ENCODE data around the gene PTPRZ1. TPM values are rescaled to one million over a fixed set of nuclear protein-coding genes. Genes with fewer than 3 reads are reported as not detected.

PTPRZ1 gene
- polyA plus RNA-seq (ENCODE audit: insufficient read length in 4 of 4): 1 to 10 TPM; 1.2 to 6.3 (median 3.8) TPM

DNA sequence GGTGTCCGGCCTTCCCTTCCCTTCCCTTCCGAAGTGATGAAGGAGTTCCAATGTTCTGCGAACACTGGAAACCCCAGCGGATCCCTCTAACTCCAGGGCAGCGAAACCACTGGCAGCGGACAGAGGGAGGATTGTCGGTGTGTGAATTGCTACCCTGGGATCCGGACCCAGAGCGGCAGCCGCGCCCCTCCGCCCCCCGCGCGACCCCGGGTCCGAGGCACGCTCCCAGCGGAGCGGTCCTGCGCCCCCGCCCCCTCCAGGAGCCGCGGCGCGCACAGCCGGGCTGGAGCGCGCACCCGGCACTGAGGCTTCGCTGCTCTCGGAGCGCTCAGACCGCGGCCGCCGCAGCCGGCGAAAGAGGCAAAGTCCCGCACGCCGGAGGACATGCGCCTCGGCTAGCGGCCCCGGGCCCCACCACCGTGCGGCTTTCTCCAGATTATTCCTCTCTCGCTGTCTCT is at the start of gene PTPRZ1:
Gene PTPRZ1 (plus strand): TSS at position 331 of the 458 bp plus-strand sequence. CDS start 339 bp downstream, outside the sequence.
- peak in 2 of 4 donors; percentile 26 to 37 for DNase-seq (ENCODE audit: low read depth in 4 of 4, low spot score in 3 of 4)

DNA sequence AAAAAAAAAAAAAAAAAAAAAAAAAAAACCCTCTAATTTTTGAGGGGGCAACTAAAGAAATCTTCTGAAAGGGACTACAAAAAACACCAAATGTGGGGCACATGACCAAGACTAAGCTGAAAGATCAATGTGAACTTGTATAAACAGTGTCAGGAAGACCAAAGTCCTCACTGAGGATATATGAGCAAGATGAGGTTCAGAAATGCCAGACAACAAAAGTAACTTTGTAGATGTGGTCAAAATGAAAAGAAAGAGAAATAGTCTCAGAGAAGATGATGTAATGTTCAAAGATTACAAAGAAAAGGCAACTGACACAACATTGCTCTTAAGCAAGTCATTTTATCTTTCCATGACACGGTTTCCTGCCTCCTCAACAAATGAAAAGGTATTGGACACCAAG is 48.7 kb upstream of the PTPRZ1 start:
- no peak for DNase-seq (ENCODE audit: low read depth in 4 of 4, low spot score in 3 of 4)

DNA sequence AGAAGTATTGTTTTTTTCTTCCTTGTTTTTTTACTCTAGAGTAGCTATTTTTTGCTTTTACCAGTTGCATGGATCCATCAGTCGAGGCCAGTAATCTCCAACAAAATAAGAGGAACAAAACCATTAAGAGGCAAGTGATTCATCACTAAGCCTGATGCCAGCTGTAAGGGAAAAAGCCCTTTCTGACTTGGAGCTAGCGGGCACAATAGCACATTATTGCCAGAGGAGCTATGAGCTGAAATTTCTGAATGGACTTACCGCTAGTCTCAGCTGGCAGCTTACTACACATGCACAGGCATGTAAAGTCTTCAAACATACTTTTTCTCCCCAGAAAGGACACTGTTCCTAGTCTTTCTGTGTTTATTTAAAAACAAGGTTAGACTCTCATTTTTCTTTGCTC is 41.6 kb upstream of the PTPRZ1 start:
- no peak for DNase-seq (ENCODE audit: low read depth in 4 of 4, low spot score in 3 of 4)

DNA sequence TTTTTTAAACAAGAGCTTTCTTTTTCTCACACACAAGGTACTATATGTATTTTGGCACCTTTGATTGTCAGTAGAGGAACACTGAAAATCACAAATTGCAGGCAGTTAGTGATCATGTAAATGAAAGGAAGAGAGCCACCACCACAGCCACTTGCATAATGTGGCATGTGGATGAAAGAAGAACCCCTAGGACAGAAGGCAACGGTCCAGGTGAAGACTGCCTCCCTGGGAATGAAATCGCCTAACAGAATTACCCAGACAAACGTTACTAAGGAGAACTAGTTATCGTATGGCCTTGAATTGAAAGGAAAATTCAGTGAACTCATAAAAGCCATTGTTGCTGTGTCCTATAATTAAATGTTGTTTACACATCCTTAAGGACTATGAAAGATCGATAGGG is 41.2 kb upstream of the PTPRZ1 start:
- no peak for DNase-seq (ENCODE audit: low read depth in 4 of 4, low spot score in 3 of 4)

DNA sequence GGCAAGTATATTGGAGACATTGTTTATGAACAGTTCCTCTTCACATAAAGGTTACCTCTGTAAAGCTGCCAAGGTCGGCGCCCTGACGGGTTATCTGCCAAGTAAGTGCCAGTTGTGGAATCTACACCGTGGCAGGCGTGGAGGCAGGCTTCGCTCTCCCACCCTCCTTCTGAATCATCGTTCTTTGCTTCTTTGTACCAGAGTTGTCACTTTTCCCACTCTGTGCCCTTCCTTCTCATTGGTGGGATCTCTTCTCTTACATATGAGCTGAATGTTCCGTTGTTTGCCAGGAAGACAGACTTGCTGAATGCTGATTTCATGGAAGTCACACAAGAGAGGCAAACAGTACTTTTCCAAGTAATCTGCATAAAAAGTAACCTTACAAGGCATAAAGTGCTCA is 40.6 kb upstream of the PTPRZ1 start:
- DNase-seq (ENCODE audit: low read depth in 4 of 4, low spot score in 3 of 4): no peak

DNA sequence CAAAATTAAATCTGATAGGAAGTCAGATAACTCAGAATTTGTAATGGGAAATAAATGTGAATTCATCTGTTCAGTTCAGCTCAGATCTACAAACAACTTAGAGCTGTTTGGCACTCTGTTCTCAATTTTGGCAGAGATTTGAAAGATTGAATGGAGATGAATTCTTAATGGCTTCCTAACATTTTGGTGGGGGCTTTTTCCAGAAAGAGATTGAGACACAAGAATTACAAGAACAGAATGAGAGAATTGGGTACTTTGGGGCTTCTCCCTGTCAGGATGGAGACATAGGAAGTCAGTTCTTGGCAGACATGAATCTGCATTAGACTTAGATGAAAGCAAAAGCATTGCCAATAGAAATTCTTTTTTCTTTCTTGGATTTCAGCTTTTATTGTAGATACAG is 39.0 kb upstream of the PTPRZ1 start:
- DNase-seq (ENCODE audit: low read depth in 4 of 4, low spot score in 3 of 4): no peak

DNA sequence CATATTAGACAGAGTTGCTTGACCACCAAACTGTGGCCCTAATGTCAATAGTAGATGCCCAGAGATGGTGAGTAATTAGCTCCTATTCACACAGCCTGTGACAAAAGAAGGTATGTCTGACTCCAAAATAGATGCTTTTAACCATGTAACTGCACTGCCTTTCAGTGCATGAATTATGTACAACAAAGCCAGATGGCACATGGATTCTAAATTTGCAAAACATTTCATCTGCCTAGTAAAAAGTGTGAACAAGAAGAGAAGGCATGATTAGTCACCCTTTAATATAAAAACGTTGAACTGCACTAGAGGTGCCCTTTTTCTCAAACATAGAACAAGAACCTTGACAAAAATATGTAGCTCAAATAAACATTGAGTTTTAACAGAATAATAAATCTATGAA is 35.5 kb upstream of the PTPRZ1 start:
- no peak for DNase-seq (ENCODE audit: low read depth in 4 of 4, low spot score in 3 of 4)

DNA sequence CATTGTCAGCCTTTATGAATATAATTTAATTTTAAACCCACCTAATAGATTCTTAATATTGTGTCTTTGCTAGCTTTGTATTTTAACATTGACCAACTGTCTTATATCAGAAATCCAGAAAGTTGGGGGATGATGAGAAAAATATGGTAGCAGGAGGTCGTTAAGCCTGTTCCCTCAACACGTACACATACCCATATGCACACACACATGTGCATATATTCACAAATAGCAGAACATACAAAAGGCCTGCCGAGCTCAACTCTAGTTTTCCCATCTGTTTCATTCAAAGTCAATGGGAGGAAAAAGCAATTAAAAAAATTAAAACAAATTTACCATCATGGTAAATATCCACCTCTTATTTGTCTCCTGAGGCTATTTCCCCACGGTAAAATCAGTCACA is 25.9 kb upstream of the PTPRZ1 start:
- DNase-seq (ENCODE audit: low read depth in 4 of 4, low spot score in 3 of 4): no peak

DNA sequence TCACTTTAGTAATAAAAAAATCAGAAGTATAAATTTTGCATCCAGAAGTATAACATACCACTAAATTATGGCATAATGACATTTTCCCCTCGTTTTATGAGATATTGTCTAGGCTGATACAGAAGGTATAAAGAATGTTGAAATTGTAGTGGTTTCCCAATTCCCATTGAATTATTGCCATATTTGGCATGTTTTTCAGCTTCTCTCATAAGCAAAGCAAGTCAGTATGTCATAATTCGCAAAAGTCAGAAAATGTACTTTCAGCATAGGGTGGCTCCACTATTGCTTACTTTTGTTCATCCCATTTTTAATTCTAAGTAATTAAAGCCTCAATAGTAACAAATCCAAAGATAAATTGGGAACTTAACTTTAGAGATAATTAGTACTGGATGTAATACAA is 19.7 kb upstream of the PTPRZ1 start:
- no peak for DNase-seq (ENCODE audit: low read depth in 4 of 4, low spot score in 3 of 4)

DNA sequence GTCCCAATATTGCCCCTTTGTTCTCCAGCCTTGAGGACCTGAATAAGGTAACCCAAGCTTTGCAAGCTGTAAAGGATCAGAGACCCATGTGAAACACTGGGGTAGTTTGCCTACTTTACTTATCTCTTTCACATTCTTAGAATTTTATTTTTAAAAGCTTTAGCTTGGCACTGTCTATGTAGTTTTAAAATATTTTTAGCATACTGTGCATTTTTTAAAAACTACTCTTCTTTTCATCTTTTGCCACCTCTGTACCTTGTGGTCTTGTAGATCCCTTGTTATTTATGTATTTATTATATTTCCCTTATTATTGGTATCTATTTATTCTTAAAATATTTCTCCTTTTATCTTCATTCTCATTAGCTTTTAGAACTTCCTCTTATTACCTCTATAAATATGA is 12.0 kb upstream of the PTPRZ1 start:
- DNase-seq (ENCODE audit: low read depth in 4 of 4, low spot score in 3 of 4): no peak

DNA sequence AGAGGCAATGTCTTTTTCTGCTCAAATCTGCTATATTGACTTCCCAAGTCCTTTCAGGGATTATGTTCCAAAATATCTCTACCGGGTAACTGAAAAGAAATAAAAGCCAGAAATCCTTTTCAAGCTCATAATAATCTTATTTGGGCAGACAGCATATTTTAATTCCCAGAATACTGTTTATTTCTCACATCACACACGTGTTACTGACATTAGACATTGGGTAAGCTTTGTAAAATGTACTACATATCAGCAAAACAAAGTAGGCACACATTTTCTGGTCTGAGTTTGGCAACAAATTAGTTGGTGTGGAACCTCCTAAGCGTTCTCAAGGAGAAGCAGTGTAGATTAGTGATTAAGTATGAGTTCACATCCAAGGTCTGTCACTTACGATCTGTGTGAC is 10.4 kb upstream of the PTPRZ1 start:
- no peak for DNase-seq (ENCODE audit: low read depth in 4 of 4, low spot score in 3 of 4)

DNA sequence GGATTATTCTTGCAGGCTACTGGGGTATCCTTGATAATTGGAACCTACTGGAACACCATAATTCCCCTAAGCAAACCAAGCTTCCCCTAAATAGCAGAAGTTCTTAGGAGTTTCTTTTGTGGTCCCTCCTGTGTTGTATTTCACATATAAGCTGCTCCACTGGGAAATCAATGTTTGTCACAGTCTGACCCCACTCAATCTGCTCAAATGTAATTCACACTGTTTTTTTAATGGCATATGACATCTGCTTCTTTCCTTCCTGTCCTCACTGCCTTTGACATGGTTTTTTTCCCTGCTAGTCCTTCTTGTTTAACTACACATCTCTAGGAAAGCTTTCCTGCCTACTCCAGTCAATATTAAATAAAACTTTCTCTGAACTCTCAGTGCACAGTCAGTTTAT is 1.8 kb upstream of the PTPRZ1 start:
- DNase-seq (ENCODE audit: low read depth in 4 of 4, low spot score in 3 of 4): no peak

DNA sequence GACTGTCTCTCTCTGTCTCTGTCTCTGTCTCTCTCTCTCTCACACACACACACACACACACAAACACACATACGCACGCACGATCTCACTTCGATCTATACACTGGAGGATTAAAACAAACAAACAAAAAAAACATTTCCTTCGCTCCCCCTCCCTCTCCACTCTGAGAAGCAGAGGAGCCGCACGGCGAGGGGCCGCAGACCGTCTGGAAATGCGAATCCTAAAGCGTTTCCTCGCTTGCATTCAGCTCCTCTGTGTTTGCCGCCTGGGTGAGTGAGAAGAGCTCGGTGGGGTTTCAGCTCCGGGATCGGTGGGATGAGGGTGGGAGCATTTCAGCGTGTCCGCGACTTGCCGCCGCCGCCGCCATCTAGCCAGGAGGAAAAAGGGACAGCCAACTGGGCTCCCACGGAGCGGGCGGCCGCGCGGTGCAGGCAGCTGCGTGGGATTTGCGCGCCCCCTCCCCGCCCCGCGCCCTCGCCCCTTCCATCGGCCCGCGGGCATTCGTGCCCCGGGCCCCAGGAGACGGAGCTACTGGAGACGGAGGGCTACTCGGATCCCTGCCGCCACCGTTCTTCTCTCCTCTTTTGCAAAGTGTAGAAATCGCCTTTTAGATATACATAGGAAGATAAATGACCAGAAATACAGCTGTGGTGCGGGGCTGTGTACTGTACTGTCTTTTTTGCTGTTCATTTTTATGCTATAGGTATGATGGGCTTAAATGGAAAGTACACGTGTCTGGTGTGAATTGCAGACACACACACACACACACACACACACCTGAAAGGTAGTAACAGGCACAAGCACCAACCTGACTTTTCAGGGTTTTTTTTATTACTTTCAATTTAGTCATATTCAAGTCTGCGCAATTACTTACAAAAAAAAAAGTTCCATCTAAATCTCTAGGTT is 581 bp downstream of the PTPRZ1 start:
- DNase-seq (ENCODE audit: low read depth in 4 of 4, low spot score in 3 of 4): peak in 1 of 4 donors; percentile 12

DNA sequence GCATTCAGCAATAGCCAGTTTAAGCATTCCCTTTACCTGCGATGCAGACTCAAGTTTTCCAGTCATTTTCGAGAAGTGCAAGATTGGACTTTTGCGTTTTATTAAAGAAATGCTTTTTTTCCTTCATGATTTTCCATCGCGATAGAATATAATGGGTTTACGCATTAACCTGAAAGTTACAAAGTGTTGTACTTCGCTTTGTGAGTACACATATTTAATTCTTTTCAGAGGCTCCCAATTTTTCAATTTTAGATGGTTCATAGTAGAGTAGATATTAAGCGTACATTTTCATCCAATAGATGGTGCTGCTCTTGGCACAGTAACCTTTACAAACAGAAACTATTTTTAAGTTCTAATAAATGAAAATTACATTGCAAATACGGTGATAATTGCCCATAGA is 1.3 kb downstream of the PTPRZ1 start:
- DNase-seq (ENCODE audit: low read depth in 4 of 4, low spot score in 3 of 4): no peak

DNA sequence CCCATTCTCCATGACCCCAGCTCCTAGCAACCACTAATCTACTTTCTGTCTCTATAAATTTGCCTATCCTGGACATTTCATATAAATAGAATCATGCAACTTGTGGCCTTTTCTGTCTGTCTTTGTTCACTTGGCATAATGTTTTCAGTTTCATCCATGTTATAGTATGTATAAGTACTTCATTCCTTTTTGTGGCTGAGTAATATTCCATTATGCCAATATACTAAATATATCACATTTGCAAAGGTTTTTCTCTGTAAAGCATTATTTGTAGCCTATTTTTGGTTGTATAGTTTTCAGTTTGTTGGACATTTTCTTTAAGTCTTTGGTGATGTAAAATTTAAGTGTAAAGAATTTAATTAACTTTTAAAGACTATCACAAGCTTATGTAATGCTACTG is 2.2 kb downstream of the PTPRZ1 start:
- DNase-seq (ENCODE audit: low read depth in 4 of 4, low spot score in 3 of 4): no peak

DNA sequence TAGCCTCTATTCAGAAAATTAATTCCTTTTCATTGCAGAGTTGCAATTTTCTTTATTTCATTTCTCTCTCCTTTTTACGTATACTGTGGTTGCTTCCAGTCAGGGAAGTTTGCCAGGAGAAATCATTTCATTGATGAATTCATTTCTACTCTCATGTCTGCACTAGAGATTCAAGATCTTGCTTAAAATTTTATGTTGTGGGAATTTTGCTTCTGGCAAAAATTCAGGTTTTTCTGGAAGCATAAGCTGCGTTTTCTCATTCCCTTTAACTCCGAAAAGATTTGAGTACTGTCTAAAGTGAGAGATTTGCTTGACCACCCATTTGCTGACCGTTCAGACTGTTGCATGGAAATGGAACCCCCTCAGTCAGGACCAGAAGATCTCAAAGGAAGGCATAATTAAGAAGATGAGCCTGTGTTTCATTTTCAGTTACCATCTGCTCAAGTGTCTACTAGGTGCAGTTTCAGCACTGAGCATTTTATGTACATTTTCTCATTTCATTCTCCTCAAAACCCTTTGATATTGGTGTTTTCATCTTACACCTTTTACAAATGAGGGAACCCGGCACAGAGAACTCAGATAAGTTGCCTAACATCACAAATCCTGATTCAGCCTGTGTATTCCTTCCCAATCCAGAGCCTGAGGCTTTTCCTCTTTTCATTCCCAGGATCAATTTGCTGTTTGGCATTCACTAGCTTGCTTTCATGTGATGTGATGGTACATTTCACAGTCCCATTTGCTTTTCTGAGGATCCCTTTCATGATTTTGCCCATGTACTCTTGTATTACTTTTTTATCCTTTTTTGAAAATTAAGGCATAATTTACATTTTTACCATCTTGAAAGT is 3.9 kb downstream of the PTPRZ1 start:
- DNase-seq (ENCODE audit: low read depth in 4 of 4, low spot score in 3 of 4): no peak

DNA sequence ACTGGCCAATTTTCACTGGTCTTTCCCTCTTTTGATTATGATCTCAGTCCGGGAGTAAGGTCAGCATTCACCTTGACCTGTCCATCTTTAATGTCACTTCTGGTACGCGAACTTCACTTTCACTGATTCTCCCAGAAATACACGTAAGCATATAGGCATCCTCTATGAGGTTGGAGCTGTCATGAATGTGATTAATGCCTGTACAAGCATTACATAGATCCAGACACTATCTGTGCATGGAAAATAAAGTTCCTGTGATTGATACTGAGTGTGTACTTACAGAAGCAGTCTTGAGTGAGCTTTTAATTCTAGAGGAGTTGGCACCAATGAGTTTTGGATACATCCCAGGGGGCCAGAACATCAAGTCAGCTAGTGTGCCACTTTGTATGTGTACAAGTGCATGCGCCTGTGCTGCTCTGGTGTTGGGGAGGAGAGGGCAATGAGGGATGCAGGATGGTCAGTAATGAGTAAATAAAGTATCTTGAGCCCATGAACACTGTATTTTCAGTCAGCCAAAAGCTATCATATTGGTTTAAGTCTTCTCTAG is 6.0 kb downstream of the PTPRZ1 start:
- DNase-seq (ENCODE audit: low read depth in 4 of 4, low spot score in 3 of 4): no peak

DNA sequence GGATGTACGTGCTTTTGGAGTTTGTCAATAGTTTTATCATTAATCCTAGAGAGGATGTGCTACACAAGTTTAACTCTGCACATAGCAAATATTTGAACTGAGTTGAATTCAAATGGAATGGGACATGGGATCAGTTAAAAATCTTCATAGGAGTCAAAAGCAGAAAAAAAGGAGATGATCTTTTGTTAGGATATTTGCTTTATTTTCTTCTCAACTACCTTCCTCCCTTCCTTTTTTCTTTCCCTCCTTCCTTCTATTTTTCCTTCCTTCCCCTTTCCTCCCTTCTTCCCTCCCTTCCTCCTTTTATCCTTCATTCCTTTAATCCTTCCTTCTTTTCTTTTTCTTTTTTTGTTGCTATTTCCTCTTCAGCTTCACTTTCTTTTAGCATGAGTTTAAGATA is 6.6 kb downstream of the PTPRZ1 start:
- no peak for DNase-seq (ENCODE audit: low read depth in 4 of 4, low spot score in 3 of 4)

DNA sequence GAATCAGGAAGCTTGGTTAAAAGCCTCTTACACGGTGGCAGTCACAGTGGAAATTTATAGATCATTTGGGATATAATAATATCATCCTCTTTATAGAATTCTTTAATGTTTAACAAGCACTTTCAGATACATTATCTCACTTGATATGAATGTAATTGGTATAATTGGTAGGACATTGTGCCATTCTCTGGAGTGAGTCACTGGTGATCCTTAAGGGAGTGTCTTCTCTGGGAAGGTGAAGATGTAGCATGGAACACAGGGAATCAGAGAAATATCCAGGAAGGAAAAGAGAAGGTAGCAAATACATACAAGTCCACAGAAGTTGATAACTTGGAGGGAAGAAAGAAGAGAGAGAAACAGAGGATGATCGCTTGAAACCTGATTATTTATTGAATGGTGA is 9.8 kb downstream of the PTPRZ1 start:
- DNase-seq (ENCODE audit: low read depth in 4 of 4, low spot score in 3 of 4): no peak

DNA sequence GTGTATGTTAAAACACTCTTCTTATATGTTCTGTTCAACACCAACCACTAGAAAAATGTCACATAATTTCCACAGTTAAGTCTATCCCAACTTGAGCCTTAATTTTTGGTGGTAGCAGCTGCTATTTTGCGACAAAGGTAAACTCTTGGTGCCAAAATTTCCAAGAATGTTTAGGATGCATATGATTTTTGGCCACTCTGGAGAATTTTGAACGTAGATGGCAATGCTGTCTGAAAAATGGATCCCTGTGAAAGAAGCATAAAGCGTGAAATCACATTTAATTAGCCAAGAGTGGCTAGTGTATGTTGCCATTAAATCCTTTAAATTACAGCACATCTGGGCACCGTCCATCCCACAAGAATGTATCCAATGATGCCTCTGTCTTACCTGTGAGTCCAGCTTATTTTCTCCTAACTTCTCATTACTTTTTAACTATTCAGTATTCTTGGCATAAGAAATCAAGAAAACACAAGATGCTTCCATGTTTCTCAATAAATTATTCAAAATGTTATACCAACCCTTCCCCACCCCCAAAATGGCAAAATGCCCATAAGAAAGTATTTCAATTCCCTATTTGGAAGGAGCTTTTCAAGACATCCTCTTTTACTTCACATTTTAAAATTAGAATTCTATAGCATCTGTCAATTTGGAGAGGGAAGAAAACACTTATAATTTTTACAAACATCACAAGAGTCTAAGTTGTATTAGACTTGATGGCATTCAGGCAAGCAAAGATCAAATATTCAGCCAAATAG is 12.4 kb downstream of the PTPRZ1 start:
- DNase-seq (ENCODE audit: low read depth in 4 of 4, low spot score in 3 of 4): no peak

DNA sequence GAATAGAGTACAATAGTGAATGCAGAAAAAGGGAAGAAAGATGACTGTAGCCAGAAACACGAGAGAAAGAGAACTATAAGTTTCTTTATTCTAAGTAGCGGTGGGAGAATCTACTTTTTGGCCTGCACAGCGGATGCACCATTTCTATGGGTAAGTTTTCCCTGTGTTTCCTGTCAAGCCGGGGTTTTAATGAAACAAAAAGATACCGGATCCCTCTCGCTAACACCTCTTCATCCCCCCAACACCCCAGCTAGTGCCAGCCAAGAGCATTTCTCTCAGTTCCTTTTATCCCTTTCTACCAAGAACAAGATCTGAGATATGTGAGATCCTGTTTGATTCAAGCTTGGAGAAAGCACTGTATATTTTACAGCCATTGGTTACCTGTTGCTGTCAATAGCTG is 14.7 kb downstream of the PTPRZ1 start:
- DNase-seq (ENCODE audit: low read depth in 4 of 4, low spot score in 3 of 4): no peak

Data from left renal pelvis (tissue), 4 donors.